ENCODE results near the gene ATP6V0C. TPM values are rescaled to one million over a fixed set of nuclear protein-coding genes. Genes with fewer than 3 reads are reported as not detected.

ATP6V0C gene
- total and polyA plus RNA-seq, 3 donors from 2014 or later: 180 to 190 (median 182) TPM

- peak overlapping the region; percentile 69 to 71 for H3K4me3 ChIP-seq
- peak overlapping the region; percentile 75 to 86 for H3K27ac ChIP-seq
- 0% methylated on average over 56 of the region's 100 CpGs; no CpG with 5 or more reads in 1 of the 2 donors for WGBS, 2 donors
- intact Hi-C loops (cut with DNase I; ENCODE audit: low total_unique reads): no loop called here
- no peaks in the 10 kb centered on the region for H3K27me3 ChIP-seq
- H3K4me1 ChIP-seq: peaks cover 27% of the 10 kb centered on the region
- TF ChIP-seq CTCF (IDR thresholded peaks at IDR 0.05) (peak in 1 of 3 experiments; percentile 23), POLR2A (IDR thresholded peaks at IDR 0.05) (no peak)
- peak; percentile 57 for DNase-seq
- H3K36me3 ChIP-seq (ENCODE audit: low read depth, missing control alignments): no peaks in the 10 kb centered on the region
- H3K9me3 ChIP-seq: no peaks in the 10 kb centered on the region
Observed at GRCh38 chr16:2473999-2474876, 39.5 kb upstream of the ATP6V0C start.

GRCh38 chr16:2474877-2475412 lies 38.8 kb upstream of the ATP6V0C start, which contains the start of gene TBC1D24:
TBC1D24 (plus strand) TSS chr16:2475127; CDS start chr16:2496149, 21,022 bp downstream.
- Histone ChIP-seq H3K36me3 (ENCODE audit: low read depth, missing control alignments) (no peaks in the 10 kb centered on the region), H3K27me3 (no peaks in the 10 kb centered on the region), H3K9me3 (no peaks in the 10 kb centered on the region), H3K4me1 (peaks cover 23% of the 10 kb centered on the region), H3K4me3 (peak within 1 kb of the TSS; percentile 69 to 71), H3K27ac (peak within 1 kb of the TSS; percentile 75 to 86)
- 0% methylated on average over 12 of the region's 77 CpGs; no CpG with 5 or more reads in 1 of the 2 donors for WGBS, 2 donors
- intact Hi-C loops (cut with DNase I; ENCODE audit: low total_unique reads): no loop called here
- no peak for TF ChIP-seq CTCF (IDR thresholded peaks at IDR 0.05)
- no peak for TF ChIP-seq POLR2A (IDR thresholded peaks at IDR 0.05)
- peak; percentile 89 for DNase-seq

- H3K4me3 ChIP-seq: peak overlapping the region; percentile 61 to 71
- 18 to 23% methylated on average over 12 to 25 of the region's 55 CpGs for WGBS, 2 donors
- H3K27me3 ChIP-seq: no peaks in the 10 kb centered on the region
- intact Hi-C loops (cut with DNase I; ENCODE audit: low total_unique reads): no loop called here
- no peaks in the 10 kb centered on the region for H3K36me3 ChIP-seq (ENCODE audit: low read depth, missing control alignments)
- no peaks in the 10 kb centered on the region for H3K9me3 ChIP-seq
- DNase-seq: no peak
- no peak overlapping the region for H3K27ac ChIP-seq
- TF ChIP-seq CTCF (IDR thresholded peaks at IDR 0.05) (no peak), POLR2A (IDR thresholded peaks at IDR 0.05) (no peak)
- peaks cover 19% of the 10 kb centered on the region for H3K4me1 ChIP-seq
Observed at GRCh38 chr16:2475413-2476344, 38.1 kb upstream of the ATP6V0C start.

GRCh38 chr16:2476345-2476720 lies 37.4 kb upstream of the ATP6V0C start:
- Histone ChIP-seq H3K9me3 (no peaks in the 10 kb centered on the region), H3K36me3 (ENCODE audit: low read depth, missing control alignments) (no peaks in the 10 kb centered on the region)
- no peak for TF ChIP-seq POLR2A (IDR thresholded peaks at IDR 0.05)
- TF ChIP-seq CTCF (IDR thresholded peaks at IDR 0.05): no peak

More at GRCh38 chr16:2476345-2476720, 37.4 kb upstream of the ATP6V0C start:
- Histone ChIP-seq H3K27ac (no peak overlapping the region), H3K4me1 (peaks cover 15% of the 10 kb centered on the region), H3K4me3 (no peak overlapping the region), H3K27me3 (no peaks in the 10 kb centered on the region)
- 77 to 93% methylated on average over 8 to 9 of the region's 9 CpGs for WGBS, 2 donors
- intact Hi-C loops (cut with DNase I; ENCODE audit: low total_unique reads): no loop called here
- DNase-seq: no peak

Measured in testis (tissue), 3 donors.